WI38 (cell line): ENCODE results near the gene ZFR.
A peak's percentile ranks its signal among the peaks of the same experiment; 100 is the strongest.

Source experiments
- H3K4me3 ChIP-seq: 2 replicates; pipeline ENCODE4 v1.5.1; 2011; ENCODE audit warnings: low read depth, mild to moderate bottlenecking, control low read depth, low read length
- TF ChIP-seq, protein P1 (sequence below): IDR thresholded peaks from 2 replicates; pipeline ENCODE4 v1.5.1; 2012; ENCODE audit warnings: low read depth, mild to moderate bottlenecking, control low read depth, low read length

The ZFR gene

GRCh38 chr5:32450952-32451351 lies 6.4 kb upstream of the ZFR start:
- TF ChIP-seq, protein P1, sequence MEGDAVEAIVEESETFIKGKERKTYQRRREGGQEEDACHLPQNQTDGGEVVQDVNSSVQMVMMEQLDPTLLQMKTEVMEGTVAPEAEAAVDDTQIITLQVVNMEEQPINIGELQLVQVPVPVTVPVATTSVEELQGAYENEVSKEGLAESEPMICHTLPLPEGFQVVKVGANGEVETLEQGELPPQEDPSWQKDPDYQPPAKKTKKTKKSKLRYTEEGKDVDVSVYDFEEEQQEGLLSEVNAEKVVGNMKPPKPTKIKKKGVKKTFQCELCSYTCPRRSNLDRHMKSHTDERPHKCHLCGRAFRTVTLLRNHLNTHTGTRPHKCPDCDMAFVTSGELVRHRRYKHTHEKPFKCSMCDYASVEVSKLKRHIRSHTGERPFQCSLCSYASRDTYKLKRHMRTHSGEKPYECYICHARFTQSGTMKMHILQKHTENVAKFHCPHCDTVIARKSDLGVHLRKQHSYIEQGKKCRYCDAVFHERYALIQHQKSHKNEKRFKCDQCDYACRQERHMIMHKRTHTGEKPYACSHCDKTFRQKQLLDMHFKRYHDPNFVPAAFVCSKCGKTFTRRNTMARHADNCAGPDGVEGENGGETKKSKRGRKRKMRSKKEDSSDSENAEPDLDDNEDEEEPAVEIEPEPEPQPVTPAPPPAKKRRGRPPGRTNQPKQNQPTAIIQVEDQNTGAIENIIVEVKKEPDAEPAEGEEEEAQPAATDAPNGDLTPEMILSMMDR, result 0 out of 2 replicates have a peak, but pooled peaks have one; percentile 16
- no peak overlapping the region for H3K4me3 ChIP-seq

GRCh38 chr5:32449262-32449661 lies 4.7 kb upstream of the ZFR start:
- no peak overlapping the region for H3K4me3 ChIP-seq
- TF ChIP-seq, protein P1, result no peak

DNA sequence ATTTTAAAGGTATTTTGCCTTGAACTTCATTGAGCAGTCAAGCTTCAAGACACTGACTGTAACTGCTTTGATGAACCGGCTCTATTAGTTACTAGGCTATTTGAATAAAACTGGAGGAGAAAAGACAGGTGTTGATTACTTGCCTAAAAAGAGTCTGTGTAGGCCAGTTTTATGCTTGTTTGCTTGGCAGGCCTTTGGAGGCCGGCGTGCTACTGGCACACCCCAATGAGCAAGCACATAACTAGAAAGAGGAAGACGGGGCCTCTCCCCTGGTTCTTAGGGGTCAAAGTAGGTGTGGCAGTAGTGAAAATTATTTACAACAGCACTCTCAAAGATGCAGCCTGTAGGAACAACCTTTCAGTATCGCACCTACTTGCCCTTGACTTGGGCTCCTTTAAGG lies 2.1 kb upstream of the ZFR start:
- TF ChIP-seq, protein P1, result no peak
- H3K4me3 ChIP-seq, result no peak overlapping the region

DNA sequence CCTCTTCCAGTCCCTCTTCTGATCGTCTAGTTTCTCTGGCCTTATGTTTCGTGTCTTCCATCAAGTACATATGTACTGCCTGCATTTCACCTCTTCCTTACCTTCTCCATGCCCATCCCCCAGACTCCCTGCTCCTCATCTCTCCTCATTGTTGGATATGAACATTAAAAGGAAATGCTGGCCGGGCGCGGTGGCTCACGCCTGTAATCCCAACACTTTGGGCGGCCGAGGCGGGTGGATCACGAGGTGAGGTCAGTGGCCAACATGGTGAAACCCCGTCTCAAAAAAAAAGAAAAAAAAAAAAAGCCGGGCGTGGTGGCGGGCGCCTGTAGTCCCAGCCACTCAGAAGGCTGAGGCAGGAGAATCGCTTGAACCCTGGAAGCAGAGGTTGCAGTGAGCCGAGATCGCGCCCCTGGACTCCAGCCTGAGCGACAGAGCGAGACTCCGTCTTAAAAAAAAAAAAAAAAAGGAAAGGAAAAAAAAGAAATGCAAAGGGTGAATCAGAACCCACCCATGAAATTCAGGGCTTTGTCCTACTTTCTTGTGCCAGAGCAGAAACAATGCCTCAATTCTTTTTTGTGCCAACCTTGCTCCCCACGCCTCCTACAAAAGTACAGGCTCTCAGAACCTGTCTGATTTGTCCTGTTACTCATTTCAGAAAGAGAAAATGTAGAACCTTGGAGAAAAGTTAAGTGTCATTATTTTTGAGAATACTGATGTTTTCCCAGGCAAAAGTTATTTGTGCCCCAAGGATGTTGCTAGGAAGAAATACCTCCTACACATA lies 1.5 kb upstream of the ZFR start:
- no peak overlapping the region for H3K4me3 ChIP-seq
- TF ChIP-seq, protein P1, result no peak

- TF ChIP-seq, protein P1, result no peak
- H3K4me3 ChIP-seq, result no peak overlapping the region
These were observed 783 bp upstream of the ZFR start for GRCh38 chr5:32445287-32445758.

GRCh38 chr5:32443541-32444430 lies 754 bp downstream of the ZFR start:
- TF ChIP-seq, protein P1, result no peak
- peak overlapping the region; percentile 77 for H3K4me3 ChIP-seq
